ENCODE results near the gene EML6.

The EML6 gene

DNA sequence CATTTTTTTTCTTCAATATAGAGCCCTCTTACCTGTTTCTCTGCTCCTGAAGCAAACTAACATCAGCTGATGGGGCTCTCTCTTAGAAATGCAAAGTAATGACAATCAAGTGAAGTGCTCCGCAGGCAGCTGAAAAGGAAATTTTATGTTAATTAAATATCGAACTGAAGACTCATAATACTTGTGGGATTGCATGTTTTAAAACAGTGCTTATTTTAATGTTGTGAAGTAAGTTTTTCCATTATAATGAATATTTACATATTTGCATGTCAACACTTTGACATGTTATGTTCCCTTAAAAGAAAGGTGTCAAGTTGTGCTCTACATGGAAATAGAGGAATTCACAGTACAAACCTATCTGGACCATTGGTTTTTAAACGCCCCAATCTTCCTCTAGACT, 97.1 kb downstream of the EML6 start:
- TF ChIP-seq, protein P1, sequence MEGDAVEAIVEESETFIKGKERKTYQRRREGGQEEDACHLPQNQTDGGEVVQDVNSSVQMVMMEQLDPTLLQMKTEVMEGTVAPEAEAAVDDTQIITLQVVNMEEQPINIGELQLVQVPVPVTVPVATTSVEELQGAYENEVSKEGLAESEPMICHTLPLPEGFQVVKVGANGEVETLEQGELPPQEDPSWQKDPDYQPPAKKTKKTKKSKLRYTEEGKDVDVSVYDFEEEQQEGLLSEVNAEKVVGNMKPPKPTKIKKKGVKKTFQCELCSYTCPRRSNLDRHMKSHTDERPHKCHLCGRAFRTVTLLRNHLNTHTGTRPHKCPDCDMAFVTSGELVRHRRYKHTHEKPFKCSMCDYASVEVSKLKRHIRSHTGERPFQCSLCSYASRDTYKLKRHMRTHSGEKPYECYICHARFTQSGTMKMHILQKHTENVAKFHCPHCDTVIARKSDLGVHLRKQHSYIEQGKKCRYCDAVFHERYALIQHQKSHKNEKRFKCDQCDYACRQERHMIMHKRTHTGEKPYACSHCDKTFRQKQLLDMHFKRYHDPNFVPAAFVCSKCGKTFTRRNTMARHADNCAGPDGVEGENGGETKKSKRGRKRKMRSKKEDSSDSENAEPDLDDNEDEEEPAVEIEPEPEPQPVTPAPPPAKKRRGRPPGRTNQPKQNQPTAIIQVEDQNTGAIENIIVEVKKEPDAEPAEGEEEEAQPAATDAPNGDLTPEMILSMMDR (IDR thresholded peaks at IDR 0.05; ENCODE audit: low read depth, low read length) = no peak
- no peak for DNase-seq (ENCODE audit: low read depth, low spot score)
- no peak overlapping the region for H3K4me3 ChIP-seq (ENCODE audit: low read depth, low read length)
- in situ Hi-C loops (cut with HindIII; ENCODE audit: low sequenced_read_pairs) = no loop called here

DNA sequence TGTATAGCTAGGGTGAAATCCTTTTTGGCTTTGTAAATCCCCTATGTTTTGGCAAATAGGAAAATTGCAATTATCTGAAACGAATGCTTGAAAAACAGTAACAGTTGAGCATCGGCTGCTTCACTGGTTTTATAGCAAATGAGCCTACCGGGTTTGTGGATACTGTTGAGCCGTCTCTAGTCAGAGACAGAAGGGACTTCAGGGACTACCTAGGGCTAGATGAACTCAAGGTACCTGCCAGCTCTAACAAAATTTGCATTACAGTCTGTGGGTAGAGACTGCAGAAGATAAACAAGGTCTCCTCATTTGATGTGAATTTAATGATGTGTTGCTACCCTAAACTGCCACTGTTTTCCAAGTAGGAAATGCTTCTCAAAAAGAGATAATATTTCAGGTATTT, 101.1 kb downstream of the EML6 start:
- TF ChIP-seq, protein P1 (IDR thresholded peaks at IDR 0.05; ENCODE audit: low read depth, low read length) = no peak
- no peak for DNase-seq (ENCODE audit: low read depth, low spot score)
- no peak overlapping the region for H3K4me3 ChIP-seq (ENCODE audit: low read depth, low read length)
- in situ Hi-C loops (cut with HindIII; ENCODE audit: low sequenced_read_pairs) = no loop called here

DNA sequence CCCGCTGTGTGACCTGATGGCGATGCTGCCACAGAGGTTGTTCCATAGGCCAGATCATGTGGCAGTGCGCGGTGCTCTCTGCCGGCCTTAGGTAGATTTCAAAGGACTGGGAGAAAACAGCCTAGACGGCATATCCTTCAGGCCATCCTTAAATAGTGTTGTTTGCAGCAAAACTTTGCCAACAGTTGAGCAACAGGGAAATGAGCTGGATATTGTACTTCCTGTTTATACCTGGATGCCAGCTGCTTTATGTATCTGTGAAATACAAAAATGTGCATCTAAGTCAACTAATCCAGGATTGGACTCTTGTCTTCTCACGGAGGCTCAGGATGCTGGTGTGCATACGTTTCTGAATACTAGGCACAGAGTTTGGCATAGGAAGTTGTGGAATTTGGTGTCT, 107.1 kb downstream of the EML6 start:
- in situ Hi-C loops (cut with HindIII; ENCODE audit: low sequenced_read_pairs) = no loop called here
- no peak overlapping the region for H3K4me3 ChIP-seq (ENCODE audit: low read depth, low read length)
- no peak for DNase-seq (ENCODE audit: low read depth, low spot score)
- TF ChIP-seq, protein P1 (IDR thresholded peaks at IDR 0.05; ENCODE audit: low read depth, low read length) = no peak

DNA sequence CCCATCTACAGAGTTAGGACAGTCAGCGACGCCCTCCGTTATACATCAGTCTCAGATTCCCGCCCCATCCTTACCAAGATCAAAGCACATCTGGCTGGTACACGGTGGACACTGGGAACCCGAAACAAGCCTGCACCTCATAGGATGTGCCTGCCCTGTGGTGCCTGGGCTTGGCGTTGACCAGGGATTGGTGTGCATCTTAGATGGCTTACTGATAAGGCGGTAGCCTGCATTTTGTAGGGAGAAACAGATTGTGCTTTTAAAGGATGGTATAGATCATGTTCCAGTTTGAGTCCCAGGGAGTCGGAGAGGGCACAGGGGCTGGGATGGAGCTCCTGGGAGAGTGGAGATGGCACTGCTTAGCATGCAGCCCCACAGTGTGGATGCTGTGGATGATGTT, 108.0 kb downstream of the EML6 start:
- in situ Hi-C loops (cut with HindIII; ENCODE audit: low sequenced_read_pairs) = no loop called here
- no peak overlapping the region for H3K4me3 ChIP-seq (ENCODE audit: low read depth, low read length)
- DNase-seq (ENCODE audit: low read depth, low spot score) = no peak
- TF ChIP-seq, protein P1 (IDR thresholded peaks at IDR 0.05; ENCODE audit: low read depth, low read length) = no peak

DNA sequence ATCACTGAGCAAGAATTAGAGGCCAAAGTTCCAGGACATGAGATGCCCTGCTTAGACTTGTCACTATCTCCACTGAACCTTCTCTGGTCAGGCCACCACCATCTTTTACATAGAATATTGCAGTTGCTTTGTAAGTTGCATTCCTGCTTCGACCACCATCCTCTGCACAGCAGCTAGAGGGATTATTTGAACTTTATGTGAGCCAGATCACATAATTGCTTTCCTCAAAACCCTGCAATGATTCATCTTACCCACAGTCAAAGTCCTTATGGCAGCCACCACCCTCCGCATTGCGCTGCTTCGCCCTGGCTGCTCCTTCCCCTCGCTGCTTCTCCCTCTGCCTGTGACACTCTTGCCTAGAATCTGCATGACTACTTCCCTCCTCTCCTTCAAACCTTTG, 111.3 kb downstream of the EML6 start:
- in situ Hi-C loops (cut with HindIII; ENCODE audit: low sequenced_read_pairs) = no loop called here
- H3K4me3 ChIP-seq (ENCODE audit: low read depth, low read length) = no peak overlapping the region
- TF ChIP-seq, protein P1 (IDR thresholded peaks at IDR 0.05; ENCODE audit: low read depth, low read length) = no peak
- no peak for DNase-seq (ENCODE audit: low read depth, low spot score)

DNA sequence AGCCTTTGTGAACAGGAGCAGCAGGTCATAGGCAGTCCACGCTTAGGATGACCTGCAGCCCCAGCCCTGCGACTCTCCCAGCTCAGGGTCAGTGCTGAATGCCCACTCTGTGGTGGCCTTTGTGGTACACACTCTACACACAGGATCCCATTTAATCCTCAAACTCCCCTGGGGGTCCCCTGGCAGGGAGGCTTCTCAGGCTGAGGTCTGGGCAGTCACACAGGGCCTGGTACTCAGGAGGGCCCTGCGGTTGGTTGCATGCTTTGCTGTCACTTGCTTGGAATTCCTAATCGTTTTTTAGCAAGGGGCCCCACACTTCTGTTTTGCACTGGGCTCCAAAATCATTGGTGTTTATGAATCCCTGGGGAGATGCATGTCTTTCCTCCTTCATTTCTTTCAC, 113.0 kb downstream of the EML6 start:
- TF ChIP-seq, protein P1 (IDR thresholded peaks at IDR 0.05; ENCODE audit: low read depth, low read length) = no peak
- no peak overlapping the region for H3K4me3 ChIP-seq (ENCODE audit: low read depth, low read length)
- in situ Hi-C loops (cut with HindIII; ENCODE audit: low sequenced_read_pairs) = no loop called here
- no peak for DNase-seq (ENCODE audit: low read depth, low spot score)

DNA sequence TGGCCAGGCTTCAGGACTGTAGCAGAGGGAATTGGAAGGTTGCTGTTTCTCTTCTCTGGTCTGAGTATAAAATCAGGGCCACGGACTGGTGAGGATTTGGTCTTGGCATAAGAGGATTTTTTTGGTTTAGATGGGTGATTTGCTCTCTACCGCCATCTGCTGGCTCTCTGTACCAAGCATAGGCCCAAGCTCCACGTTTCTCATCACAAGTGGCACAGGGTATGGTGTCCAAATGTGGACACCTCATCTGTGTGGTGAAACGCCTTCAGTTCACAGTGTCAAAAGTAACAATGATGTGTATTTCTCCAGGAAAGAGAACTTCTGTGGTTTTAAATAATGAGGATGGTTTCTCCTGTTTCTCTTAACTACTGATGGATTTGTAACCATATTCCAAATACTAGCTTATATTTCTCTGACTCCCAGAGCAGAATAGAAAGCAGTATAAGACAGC, 115.1 kb downstream of the EML6 start:
- in situ Hi-C loops (cut with HindIII; ENCODE audit: low sequenced_read_pairs) = no loop called here
- H3K4me3 ChIP-seq (ENCODE audit: low read depth, low read length) = no peak overlapping the region
- TF ChIP-seq, protein P1 (IDR thresholded peaks at IDR 0.05; ENCODE audit: low read depth, low read length) = peak; percentile 96
- peak; percentile 68 for DNase-seq (ENCODE audit: low read depth, low spot score)

Measured in astrocyte of the spinal cord (primary cell).